WTC11 (cell line): ENCODE measurements around the gene PITPNM2.

Experiments used
- ATF1 ChIP-seq: sonication (generic); formaldehyde crosslinking; IDR thresholded peaks from 2 replicates; pipeline ENCODE4 v1.8.1; 2023; ENCODE audit warnings: mild to moderate bottlenecking, moderate library complexity, missing genetic modification reagents
- CTCF ChIP-seq: fragments of 200-600 bp; IDR thresholded peaks from 2 replicates; pipeline ENCODE4 v1.8.0; 2022; ENCODE audit warnings: antibody characterized with exemption
- FOXJ3 ChIP-seq: sonication (generic); formaldehyde crosslinking; IDR thresholded peaks from 2 replicates; pipeline ENCODE4 v1.9.0; 2021; ENCODE audit warnings: missing genetic modification reagents, mild to moderate bottlenecking, borderline replicate concordance
- GABPB1 ChIP-seq: sonication (generic); formaldehyde crosslinking; IDR thresholded peaks from 2 replicates; pipeline ENCODE4 v1.8.1; 2023; ENCODE audit warnings: mild to moderate bottlenecking, missing genetic modification reagents
- JUN ChIP-seq: sonication (generic); formaldehyde crosslinking; IDR thresholded peaks from 2 replicates; pipeline ENCODE4 v1.8.0; 2023; ENCODE audit warnings: mild to moderate bottlenecking, missing genetic modification reagents
- MAX ChIP-seq: sonication (generic); formaldehyde crosslinking; IDR thresholded peaks from 2 replicates; pipeline ENCODE4 v1.8.0; 2022; ENCODE audit warnings: mild to moderate bottlenecking, missing genetic modification reagents
- PRDM15 ChIP-seq: sonication (generic); formaldehyde crosslinking; IDR thresholded peaks from 2 replicates; pipeline ENCODE4 v1.8.0; 2022; ENCODE audit warnings: missing genetic modification reagents
- ZNF219 ChIP-seq: sonication (generic); formaldehyde crosslinking; IDR thresholded peaks from 2 replicates; pipeline ENCODE4 v1.8.0; 2023; ENCODE audit warnings: missing genetic modification reagents, mild to moderate bottlenecking, borderline replicate concordance

- TF ChIP-seq ZNF219 (no peak), JUN (CRISPR knock-in tag) (no peak), CTCF (no peak), GABPB1 (no peak), FOXJ3 (CRISPR knock-in tag) (no peak), ATF1 (CRISPR knock-in tag) (no peak), PRDM15 (CRISPR knock-in tag) (no peak), MAX (CRISPR knock-in tag) (no peak)
Observed at GRCh38 chr12:123131879-123132402, 18.9 kb downstream of the PITPNM2 start.
